Cardiac fibroblast (primary cell): ENCODE results near the gene KRR1.

ENCODE experiments used
- DNase-seq, 2 donors: peaks; one replicate each; pipeline versions ENCODE4 v3.0.0 to v3.0.0-alpha.2; 2010; ENCODE audit warnings: low read depth in 2 of 2
- H3K4me3 ChIP-seq, 2 donors: replicated peaks in 1 of 2; 1 replicate in 1 of 2; 2 replicates in 1 of 2; pipeline ENCODE4 v1.5.1; 2011; ENCODE audit warnings: low read depth in 2 of 2, low read length in 2 of 2, mild to moderate bottlenecking in 2 of 2, moderate library complexity in 1 of 2
- TF ChIP-seq, protein P1 (sequence below): IDR thresholded peaks from one replicate; pipeline ENCODE4 v1.5.1; 2011; ENCODE audit warnings: low read depth, mild to moderate bottlenecking, low read length, inconsistent platforms

The KRR1 gene

DNA sequence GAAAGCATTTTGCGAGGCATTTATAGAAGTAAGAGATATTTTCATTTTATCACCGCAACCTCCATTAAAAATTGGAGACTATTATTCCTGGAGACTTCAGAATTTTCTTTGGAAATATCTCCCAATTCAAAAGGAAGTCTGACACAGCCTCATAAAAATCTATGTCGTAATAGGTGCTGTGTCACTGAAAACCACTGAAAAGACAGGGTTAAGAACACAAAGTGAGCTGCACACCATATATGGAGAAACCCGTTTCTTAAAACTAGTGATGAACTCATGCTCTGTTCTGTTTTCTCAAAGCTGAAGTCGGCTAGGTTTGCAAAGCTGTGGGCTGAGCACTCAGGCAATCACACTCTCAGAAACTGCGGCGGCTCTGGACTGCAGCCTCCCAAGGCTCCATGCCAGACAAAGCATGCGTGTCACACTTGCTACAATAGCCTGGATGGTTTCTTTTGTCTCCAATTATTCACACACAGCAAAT is 30.9 kb downstream of the KRR1 start, which contains the start of gene GLIPR1:
Gene GLIPR1 (plus strand): TSS at position 287 of the 481 bp plus-strand sequence. CDS start 126 bp downstream, at position 413.
- DNase-seq: peak; percentile 97 to 100
- TF ChIP-seq, protein P1, sequence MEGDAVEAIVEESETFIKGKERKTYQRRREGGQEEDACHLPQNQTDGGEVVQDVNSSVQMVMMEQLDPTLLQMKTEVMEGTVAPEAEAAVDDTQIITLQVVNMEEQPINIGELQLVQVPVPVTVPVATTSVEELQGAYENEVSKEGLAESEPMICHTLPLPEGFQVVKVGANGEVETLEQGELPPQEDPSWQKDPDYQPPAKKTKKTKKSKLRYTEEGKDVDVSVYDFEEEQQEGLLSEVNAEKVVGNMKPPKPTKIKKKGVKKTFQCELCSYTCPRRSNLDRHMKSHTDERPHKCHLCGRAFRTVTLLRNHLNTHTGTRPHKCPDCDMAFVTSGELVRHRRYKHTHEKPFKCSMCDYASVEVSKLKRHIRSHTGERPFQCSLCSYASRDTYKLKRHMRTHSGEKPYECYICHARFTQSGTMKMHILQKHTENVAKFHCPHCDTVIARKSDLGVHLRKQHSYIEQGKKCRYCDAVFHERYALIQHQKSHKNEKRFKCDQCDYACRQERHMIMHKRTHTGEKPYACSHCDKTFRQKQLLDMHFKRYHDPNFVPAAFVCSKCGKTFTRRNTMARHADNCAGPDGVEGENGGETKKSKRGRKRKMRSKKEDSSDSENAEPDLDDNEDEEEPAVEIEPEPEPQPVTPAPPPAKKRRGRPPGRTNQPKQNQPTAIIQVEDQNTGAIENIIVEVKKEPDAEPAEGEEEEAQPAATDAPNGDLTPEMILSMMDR: no peak
- H3K4me3 ChIP-seq: peak within 1 kb of the TSS; percentile 43 to 67

DNA sequence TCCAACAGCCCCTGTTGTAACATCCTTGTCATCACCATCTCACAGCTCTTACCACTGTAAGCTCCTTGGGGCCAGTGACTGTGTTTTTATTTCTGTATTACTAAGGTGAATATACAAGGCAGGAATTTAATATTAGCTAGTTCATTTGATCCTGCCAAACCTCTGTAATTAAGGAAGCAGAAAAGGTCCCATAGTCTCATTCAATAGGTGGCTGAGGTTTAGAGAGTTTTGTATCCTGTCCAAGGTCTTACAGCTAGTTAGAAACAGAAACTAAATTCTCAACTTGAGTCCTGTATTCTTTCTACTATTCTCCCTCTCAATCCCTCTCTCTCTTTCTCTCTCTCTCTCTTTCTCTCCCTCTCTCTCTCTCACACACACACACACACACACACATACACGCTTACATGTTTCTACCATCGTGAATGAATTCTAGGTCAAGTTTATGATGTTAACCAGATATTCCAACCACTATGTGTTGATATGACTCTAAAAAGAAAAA is 31.4 kb downstream of the KRR1 start:
- DNase-seq: peak in 1 of 2 donors; percentile 68
- H3K4me3 ChIP-seq: peak overlapping the region; percentile 39 to 43
- TF ChIP-seq, protein P1: no peak

DNA sequence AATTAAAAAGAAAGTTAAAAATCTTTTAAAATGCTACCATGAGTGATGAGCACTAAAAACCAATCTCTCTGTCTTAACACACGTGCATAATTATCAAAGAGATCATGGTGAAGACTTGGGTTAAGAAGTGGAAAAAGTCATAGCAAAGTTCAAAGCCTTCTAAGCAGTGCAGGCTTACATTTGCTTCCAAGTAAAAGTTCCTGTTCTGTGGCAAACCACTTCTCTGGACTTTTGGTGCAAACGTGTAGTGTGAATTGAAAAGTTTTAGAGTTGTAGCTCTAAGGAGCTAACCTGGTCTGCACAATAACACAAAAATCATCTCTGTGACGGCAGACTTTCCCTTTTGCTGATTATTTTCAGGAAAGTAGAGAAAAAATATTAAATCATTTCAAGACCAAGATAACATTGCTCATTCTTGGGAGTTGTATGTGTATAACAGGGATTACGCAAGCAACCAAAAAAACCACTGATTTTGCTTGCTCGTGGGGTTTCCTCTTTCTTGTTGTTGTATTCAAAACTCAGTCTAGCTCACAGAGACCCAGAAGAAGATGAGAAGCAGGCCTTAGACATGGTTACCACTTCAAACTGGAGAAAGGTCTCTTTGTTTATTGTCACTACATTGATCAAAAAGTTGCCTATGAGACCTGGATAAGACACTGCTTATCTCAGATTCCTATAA is 33.2 kb downstream of the KRR1 start:
- H3K4me3 ChIP-seq: no peak overlapping the region
- peak; percentile 74 to 77 for DNase-seq
- TF ChIP-seq, protein P1: no peak

- H3K4me3 ChIP-seq: no peak overlapping the region
- no peak for DNase-seq
- TF ChIP-seq, protein P1: no peak
These were observed 34.3 kb downstream of the KRR1 start for GRCh38 chr12:75477137-75477536.

DNA sequence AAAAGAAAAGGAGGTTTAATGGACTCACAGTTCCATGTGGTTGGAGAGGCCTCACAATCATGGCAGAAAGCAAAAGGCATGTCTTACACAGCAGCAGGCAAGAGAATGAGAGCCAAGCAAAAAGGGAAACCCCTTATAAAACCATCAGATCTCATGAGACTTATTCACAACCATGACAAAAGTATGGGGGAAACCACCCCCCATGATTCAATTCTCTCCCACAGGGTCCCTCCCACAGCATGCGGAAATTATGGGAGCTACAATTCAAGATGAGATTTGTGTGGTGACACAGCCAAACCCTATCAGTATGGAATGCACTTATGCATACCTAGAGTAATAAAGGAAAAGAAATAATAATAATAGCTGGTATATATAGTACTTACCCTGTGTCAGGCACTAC is 35.3 kb downstream of the KRR1 start:
- TF ChIP-seq, protein P1: no peak
- no peak for DNase-seq
- no peak overlapping the region for H3K4me3 ChIP-seq

GRCh38 chr12:75474116-75474515 is 37.3 kb downstream of the KRR1 start:
- DNase-seq: no peak
- H3K4me3 ChIP-seq: no peak overlapping the region
- TF ChIP-seq, protein P1: no peak
